NT2/D1 (cell line): Measurements from ENCODE around the gene KRTAP9-2.

Experiments
- SUZ12 ChIP-seq: IDR thresholded peaks from 2 replicates; pipeline ENCODE4 v1.6.1; 2011; ENCODE audit not compliant: insufficient read length, insufficient read depth; ENCODE audit errors: extremely low read depth
- YY1 ChIP-seq: IDR thresholded peaks from 2 replicates; pipeline ENCODE4 v1.6.1; 2011; ENCODE audit not compliant: insufficient read length, insufficient read depth
- ZNF274 ChIP-seq: IDR thresholded peaks from 2 replicates; pipeline ENCODE4 v1.6.1; 2011; ENCODE audit warnings: mild to moderate bottlenecking, low read depth, low read length

DNA sequence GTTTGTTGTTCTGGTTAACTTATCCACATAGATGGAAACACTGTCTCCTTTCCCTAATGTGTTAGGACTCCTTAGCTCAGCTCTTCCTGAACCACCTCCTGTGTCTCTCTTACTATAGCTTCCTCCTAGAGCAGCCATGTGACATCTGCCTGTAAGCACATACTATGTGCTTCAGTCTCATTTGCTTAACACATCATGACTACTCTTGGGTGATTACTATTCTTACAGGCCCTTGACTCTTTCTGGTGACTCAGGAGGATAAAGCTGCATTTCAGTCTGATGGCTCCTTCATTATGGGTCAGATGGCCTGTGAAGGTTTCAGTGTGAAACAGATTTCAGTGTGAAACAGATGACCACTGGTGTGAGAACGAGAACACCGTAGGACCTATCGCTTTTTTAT is 48.1 kb upstream of the KRTAP9-2 start:
- TF ChIP-seq SUZ12 (no peak), ZNF274 (no peak), YY1 (no peak)
